Measurements from ENCODE around the gene NRTN.

- no peak for TF ChIP-seq EZH2 (IDR thresholded peaks at IDR 0.05; ENCODE audit: low read length, unreplicated experiment)
- no peak for TF ChIP-seq CTCF (conservative IDR thresholded peaks at IDR 0.05; ENCODE audit: low read depth, low read length)
These were observed 18.1 kb upstream of the NRTN start for GRCh38 chr19:5786593-5787408.
